ENCODE measurements around the gene NAA16.

DNA sequence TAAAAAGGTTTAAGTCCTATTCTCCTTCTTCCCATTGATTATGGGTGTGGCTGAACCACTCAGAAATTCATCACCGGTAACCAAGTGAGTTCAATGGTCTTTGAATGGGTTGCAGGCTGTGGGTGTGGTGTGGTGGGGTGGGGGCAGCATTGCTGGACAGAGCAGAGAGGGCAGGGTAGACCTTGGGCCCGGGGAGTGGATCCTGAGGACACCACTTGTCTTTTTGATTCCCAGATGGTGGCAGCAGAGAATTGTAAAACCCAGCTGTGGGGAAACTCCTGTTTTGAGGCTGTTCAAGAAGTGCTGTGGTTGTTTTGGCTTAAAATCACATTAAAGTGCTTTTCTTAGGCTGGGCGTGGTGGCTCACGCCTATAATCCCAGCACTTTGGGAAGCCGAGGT lies 100.5 kb downstream of the NAA16 start:
- TF ChIP-seq POLR2AphosphoS5 (IDR thresholded peaks at IDR 0.05; ENCODE audit: borderline replicate concordance, low read depth, low read length) (no peak), EZH2 (IDR thresholded peaks at IDR 0.05) (no peak)
